Measurements from ENCODE around the gene TFF1.
A peak's percentile ranks its signal among the peaks of the same experiment; 100 is the strongest.

TFF1 gene

GRCh38 chr21:42384156-42384945 is 18.0 kb upstream of the TFF1 start:
- no peak for DNase-seq (ENCODE audit: low read depth)
- H3K4me3 ChIP-seq (ENCODE audit: control insufficient read depth, low read depth, low read length) = no peak overlapping the region
- no peak for TF ChIP-seq CTCF (conservative IDR thresholded peaks at IDR 0.05; ENCODE audit: control insufficient read depth, insufficient read depth, low read depth, low read length)

GRCh38 chr21:42383331-42383730 is 17.0 kb upstream of the TFF1 start:
- no peak overlapping the region for H3K4me3 ChIP-seq (ENCODE audit: control insufficient read depth, low read depth, low read length)
- no peak for TF ChIP-seq CTCF (conservative IDR thresholded peaks at IDR 0.05; ENCODE audit: control insufficient read depth, insufficient read depth, low read depth, low read length)
- no peak for DNase-seq (ENCODE audit: low read depth)

GRCh38 chr21:42382915-42383314 is 16.6 kb upstream of the TFF1 start:
- no peak overlapping the region for H3K4me3 ChIP-seq (ENCODE audit: control insufficient read depth, low read depth, low read length)
- no peak for TF ChIP-seq CTCF (conservative IDR thresholded peaks at IDR 0.05; ENCODE audit: control insufficient read depth, insufficient read depth, low read depth, low read length)
- no peak for DNase-seq (ENCODE audit: low read depth)

- DNase-seq (ENCODE audit: low read depth) = peak; percentile 13
- no peak overlapping the region for H3K4me3 ChIP-seq (ENCODE audit: control insufficient read depth, low read depth, low read length)
- peak; percentile 50 for TF ChIP-seq CTCF (conservative IDR thresholded peaks at IDR 0.05; ENCODE audit: control insufficient read depth, insufficient read depth, low read depth, low read length)
Observed at GRCh38 chr21:42381347-42381984, 15.1 kb upstream of the TFF1 start.

GRCh38 chr21:42379426-42380215 is 13.3 kb upstream of the TFF1 start:
- TF ChIP-seq CTCF (conservative IDR thresholded peaks at IDR 0.05; ENCODE audit: control insufficient read depth, insufficient read depth, low read depth, low read length) = no peak
- no peak overlapping the region for H3K4me3 ChIP-seq (ENCODE audit: control insufficient read depth, low read depth, low read length)
- DNase-seq (ENCODE audit: low read depth) = no peak

- no peak for TF ChIP-seq CTCF (conservative IDR thresholded peaks at IDR 0.05; ENCODE audit: control insufficient read depth, insufficient read depth, low read depth, low read length)
- no peak for DNase-seq (ENCODE audit: low read depth)
- no peak overlapping the region for H3K4me3 ChIP-seq (ENCODE audit: control insufficient read depth, low read depth, low read length)
Observed at GRCh38 chr21:42378418-42378817, 12.1 kb upstream of the TFF1 start.
